ENCODE measurements around the gene TSHZ2.

GRCh38 chr20:53294804-53295203, 322.6 kb downstream of the TSHZ2 start:
- TF ChIP-seq CTCF (IDR thresholded peaks at IDR 0.05), result no peak
- TF ChIP-seq POLR2A (IDR thresholded peaks at IDR 0.05), result no peak
- TF ChIP-seq POLR2AphosphoS5 (IDR thresholded peaks at IDR 0.05), result no peak
